Measurements from ENCODE around the gene PGAM2.
"Not testable (repeated sequence)": the region's sequence is repeated elsewhere in the genome, so short reads cannot be mapped to it uniquely, and the experiment has no call there.

PGAM2 gene

DNA sequence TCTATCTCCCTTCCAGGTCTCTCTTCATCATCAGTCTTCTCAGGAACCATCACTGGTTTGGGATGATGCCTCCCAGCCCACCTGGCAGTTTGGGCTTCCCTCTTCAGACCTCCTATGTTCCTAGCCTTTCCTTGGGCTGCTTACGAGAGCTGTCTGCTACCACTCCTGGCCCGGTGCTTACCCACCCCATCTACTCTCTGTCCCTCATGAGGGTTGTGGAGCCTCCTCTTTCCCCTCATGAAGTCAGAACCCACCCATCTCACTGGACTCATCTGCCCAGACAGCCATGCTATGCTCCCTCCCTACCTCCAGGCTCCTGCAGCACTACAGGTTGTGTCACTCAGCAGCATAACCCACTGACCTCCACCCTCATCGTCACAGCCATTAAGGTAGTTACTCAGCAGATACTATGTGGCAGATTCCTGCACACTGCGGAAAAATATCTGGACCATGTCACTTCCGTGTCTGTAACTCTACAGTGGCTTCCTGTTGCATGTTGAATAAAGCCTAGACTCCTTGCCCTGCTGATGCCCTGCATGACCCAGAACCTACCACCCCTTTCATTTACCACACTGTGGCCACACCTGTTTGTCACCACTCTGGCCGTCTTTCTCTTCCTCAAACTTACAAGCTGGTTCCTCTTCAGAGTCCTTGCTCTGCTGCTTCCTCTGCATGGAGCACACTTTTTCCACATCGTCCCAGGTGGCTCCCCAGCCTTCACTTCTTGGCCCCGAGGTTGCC, 18.9 kb downstream of the PGAM2 start:
- DNase-seq: peak; percentile 50

DNA sequence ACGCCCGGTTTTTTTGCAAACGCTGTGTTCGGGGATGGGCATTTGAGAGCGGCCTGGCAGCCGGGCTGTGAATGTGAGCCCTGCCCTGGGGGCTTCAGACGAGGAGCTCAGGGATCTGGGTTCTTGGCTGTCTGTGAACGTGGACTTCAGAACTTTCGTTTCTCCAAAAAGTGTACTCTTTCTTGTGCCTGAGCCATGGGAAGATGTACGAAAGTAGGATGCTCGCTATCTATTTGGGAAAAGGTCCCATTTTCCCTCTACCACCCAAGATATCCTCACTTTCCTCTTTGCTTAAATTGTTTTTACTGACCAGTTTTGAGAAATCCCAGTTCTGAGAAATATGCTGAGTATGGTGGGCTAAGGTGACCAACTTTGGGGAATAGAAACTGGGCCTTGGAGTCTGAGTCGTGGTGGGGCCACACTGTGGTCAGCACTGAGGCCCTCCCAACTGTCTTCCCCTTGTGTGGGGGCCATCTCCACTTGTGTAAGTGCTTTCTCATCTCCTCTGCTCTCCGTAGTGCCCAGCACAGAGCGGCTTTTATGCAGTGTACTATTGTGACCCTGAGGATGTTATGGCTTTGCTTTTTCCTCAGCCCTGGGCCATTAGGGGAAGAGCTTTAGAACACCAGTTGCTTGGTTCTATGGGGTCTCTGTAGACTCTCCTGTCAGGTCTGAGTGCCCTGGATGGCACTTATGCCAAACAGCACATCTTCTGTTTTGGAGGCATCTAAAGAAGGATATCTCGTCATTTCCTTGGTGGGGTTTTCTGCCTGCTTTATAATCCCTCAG, 19.9 kb downstream of the PGAM2 start:
- no peak for DNase-seq

- peak; percentile 89 for DNase-seq
Observed at GRCh38 chr7:44044315-44045225, 20.8 kb downstream of the PGAM2 start, which contains the start of gene DBNL. Gene DBNL, plus strand, starts transcription at chr7:44044702. Its CDS starts 36 bp downstream, at chr7:44044738.

DNA sequence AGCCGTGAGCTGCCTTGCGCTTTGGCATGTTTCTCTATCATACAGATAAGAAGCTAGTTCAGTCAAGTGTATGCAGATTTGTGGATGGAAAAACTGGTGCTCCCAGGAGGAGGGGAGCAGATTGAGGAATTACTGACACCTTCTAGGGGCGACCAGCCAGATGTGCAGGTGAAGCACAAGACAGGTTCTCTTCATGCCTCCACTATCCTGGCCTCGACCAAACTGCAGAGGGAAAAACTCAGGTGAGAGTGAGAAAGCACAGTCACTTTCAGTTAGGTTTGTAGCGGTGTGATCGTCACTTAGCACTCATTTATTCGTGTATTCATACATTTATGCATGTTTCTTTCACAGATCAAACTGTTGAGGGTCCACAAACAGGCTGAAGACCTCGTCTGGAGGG, 21.5 kb downstream of the PGAM2 start:
- DNase-seq: no peak

DNA sequence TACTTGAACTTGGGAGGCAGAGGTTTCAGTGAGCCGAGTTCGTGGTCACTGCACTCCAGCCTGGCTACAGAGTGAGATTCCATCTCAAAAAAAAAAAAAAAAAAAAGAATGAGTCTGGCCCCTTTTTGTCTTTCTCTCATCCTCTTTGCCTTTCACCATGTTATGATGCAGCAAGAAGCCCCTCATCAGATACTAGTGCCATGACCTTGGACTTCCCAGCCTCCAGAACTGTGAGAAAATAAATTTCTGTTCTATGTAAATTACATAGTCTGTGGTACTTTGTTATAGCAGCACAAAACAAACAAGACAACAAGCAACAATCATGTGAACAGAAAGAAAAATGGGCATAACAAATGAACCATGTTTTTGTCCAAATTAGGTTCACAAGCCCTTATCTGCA, 23.1 kb downstream of the PGAM2 start:
- no peak for DNase-seq

- DNase-seq: peak; percentile 61
Observed at GRCh38 chr7:44040493-44040891, 24.9 kb downstream of the PGAM2 start.

DNA sequence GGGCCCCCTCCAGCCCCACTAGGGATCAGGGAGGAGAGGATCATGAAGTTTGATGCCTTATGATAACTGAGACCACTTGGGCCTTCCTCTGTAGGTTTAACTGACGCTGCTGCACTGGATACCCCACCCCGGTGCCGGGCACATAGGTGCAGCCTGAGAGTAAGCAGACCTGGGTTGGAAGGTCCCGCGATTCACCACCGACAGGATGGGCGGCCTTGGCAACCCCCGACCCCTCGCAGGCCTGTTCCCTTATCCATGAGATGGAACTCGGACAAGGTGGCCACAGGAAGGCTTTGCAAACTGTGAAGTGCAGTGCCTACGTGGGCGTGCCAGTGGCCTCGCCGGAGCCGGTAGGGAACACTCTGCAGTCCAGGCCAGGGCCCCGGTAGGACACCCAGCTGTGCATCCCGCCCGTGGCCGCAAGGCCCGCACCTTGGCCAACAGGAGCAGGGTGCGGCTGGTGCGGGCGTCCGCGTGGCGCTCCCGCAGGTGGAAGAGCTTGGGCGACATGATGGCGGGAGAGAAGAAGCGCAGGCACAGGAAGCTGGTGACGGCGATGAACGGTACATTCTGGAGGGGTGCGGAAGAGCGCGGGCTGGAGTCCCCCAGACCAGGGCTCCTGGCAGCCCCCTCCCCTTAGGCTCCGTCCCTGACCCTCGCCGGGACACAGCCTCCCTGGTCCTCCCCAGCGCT, 25.4 kb downstream of the PGAM2 start:
- DNase-seq: not testable (repeated sequence)

DNA sequence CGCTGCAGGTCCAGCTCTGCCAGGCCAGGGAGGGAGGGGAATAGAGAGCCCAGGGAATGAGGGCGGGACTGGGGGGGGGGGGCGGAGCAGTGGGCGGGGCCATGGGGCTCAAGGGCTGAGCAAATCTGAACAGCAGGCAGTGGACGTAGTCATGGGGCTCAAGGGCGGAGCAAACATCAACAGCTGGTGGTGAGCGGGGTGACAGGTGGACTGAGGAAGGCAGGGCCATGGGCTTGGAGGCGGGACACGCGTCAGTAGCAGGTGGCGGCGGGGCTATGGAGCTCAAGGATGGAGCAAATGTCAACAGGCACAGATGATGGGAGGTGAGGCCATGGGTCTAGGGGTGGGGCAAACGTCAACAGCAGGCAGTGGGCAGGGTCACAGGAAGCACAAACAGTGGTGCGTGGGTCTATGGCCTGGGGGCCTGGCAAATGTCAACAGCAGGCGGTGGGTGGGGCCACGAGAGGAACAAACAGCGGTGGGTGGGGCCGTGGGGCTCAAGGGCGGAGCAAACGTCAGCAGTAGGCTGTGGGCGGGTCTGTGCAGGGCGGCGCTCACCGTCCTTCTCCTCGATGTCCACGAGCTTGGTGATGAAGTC, 26.3 kb downstream of the PGAM2 start:
- DNase-seq: peak; percentile 79

GRCh38 chr7:44038553-44038952, 26.8 kb downstream of the PGAM2 start:
- not testable (repeated sequence) for DNase-seq

DNA sequence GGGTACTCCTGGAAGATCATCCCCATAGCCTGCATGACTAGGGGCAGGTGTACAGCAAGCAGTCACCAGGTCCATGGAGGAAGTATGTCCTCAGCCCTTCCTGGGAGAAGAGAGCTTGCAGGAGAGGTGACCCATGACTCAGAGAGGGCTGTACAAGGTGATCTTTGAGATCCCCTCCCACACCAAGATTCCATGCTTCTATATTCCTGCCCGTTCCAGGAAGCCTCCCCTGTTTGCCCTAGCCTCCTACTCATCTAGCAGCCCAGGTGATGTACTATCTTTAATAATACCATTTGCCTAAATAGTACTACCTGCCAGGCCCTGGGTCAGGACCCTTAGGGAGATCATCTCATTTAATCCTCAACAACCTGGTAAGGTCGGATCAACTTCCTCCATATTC, 27.4 kb downstream of the PGAM2 start:
- not testable (repeated sequence) for DNase-seq

DNA sequence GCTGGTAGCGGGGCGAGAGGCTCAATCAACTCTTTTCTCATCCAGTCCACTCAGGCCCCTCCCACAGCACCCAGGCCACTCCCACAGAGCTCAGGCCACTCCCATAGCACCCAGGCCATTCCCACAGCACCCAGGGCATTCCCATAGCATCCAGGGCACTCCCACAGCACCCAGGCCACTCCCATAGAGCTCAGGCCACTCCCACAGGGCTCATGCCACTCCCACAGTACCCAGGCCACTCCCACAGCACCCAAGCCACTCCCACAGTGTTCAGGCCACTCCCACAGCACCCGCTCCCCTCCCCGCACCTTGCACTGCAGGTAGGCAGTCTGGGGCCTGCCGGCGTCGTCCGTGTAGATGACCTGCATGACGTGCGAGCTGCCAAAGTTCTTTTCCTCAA, 29.0 kb downstream of the PGAM2 start:
- DNase-seq: peak; percentile 54

DNA sequence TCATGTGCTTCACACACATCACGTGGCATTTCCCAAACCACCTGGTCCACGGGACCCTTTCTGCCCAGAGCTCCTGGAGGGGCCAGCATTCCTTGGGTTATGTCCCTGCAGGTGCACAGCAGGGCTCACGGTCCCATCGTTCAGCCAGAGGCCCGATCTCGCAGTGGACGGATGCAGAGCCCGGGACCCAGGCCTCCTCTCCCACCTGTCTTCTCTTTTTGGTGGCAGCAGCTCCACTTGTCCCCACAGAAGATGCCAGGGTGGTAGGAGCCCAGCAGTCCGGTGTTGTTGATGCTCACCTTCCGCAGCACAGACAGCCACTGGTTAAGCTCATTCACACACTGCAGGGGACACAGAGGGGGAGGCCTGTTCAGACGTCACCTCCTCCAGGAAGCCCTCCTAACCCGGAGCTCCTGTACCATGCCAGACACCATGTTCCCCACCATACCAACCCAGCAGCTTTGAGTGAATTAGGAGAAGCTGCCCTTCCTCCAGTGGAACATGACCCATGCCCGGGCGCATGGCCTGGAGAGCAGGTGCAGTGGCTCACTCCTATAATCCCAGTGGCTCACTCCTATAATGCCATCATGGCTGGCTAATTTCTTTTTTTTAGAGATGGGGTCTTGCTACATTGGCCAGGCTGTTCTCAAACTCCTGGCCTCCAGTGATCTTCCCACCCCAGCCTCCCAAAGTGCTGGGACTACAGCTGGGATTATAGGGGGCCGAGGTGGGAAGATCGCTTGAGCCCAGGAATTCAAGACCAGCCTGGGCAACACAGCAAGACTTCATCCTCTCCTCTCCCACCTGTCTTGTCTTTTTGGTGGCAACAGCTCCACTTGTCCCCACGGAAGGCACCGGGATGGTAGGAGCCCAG, 31.2 kb downstream of the PGAM2 start:
- not testable (repeated sequence) for DNase-seq

DNA sequence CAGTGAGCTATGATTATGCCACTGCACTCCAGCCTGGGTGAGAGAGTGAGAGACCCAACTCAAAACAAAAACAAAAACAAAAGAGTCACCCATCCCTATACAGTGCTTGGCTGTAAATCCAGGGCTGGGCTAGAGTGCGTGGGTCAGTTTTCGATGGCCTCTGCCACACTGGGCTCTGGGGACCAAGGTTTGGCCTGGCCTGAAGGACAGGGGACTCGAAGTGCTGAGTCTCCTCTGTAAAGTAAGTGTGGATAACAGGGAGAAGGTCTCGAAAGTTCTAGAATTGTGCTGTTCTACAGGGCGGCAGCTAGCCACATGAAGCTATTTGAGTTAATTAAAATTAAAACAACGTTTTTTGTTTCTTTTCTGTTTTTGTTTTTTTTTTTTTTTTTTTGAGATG, 33.3 kb downstream of the PGAM2 start:
- not testable (repeated sequence) for DNase-seq

DNA sequence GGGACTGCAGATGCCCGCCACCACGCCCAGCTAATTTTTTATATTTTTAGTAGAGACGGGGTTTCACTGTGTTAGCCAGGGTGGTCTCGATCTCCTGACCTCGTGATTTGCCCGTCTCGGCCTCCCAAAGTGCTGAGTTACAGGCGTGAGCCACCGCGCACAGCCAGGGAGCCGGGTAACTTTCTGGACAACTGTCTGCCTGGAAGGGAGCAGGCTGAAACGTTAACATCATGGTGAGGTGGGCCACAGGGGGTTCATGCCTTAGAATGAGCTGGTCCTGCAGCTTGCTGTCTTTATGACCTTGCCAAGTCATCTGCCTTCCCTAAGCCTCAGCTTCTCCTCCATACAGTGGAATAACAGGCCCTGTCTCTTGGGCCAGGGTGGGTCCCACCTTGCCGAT, 34.0 kb downstream of the PGAM2 start:
- not testable (repeated sequence) for DNase-seq

DNA sequence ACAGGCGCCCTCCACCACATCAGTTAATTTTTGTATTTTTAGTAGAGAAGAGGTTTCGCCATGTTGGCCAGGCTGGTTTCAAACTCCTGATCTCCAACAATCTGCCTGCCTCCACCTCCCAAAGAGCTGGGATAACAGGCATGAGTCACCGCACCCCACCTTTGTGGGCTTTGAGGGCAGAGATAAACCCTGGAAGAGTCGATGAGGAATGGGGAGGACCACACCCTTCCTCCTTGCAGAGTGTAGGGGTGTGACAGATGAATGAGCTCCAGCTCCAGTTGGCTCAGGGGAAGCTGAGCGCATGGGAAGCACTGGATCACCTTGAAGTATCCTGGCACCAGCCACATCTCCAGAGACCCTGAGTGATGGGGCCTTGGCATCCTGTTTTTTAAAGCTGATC, 35.3 kb downstream of the PGAM2 start:
- DNase-seq: not testable (repeated sequence)

DNA sequence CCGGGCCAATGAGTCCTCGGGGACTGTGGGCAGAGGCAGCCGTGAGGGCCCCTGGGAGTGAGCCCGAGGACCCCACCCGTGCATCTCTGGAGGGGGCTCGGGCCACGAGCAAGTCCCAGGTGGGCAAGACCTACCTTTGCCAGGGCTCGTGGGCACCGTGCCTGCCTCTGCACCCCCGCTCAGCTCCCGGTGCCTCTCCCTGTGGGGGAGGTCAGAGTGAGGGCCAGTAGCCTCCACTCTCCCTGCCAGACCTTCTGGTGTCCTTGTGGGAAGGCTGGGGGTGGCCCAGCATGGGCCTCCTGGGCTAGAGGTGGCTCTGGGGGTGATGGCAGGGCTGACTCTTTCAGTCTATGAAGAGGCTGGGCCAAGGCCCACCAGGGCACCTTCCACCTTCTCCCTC, 35.9 kb downstream of the PGAM2 start:
- not testable (repeated sequence) for DNase-seq

GRCh38 chr7:44022796-44023467, 42.4 kb downstream of the PGAM2 start:
- DNase-seq: peak; percentile 27

DNA sequence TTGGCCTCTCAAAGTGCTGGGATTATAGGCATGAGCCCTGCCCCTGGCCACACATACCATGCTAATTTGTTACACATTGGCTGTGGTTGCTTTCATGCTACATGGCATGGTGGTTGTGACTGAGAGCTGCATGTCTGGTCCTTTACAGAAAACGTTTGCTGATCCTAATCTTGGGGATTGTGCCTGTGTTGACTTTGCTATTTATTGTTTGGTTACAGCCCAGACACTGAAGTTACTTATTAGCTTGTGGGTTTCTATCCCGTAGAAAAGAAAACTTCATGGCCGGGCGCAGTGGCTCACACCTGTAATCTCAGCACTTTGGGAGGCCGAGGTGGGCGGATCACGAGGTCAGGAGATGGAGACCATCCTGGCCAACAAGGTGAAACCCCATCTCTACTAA, 43.3 kb downstream of the PGAM2 start:
- DNase-seq: not testable (repeated sequence)

DNA sequence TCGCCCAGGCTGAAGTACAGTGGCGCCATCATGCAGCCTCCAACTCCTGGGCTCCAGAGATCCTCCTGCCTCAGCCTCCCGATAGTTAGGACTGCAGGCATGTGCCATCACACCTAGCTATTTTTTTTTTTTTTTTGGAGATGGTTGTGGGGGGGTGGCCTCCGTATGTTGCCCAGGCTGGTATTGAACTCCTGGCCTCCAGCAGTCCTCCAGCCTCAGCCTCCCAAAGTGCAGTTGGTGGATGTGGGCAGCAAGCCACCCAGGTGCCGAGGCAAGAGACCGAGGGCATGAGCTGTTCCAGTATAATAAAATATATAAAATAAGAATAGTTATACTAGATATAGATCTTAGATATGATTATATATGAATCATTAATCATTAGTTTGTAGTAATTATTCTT, 45.5 kb downstream of the PGAM2 start:
- not testable (repeated sequence) for DNase-seq

Data from stimulated activated CD4-positive, alpha-beta T cell treated with anti-CD3 and anti-CD28 coated beads, Interleukin-1b, Interleukin-23, amount 100 ng/mL, for 48 hours (primary cell).